SW 1271 (cell line): ENCODE measurements around the gene ZFP69B.
"Not testable (repeated sequence)": the region's sequence is repeated elsewhere in the genome, so short reads cannot be mapped to it uniquely, and the experiment has no call there.

Experiments used
- DNase-seq, 2 experiments: peaks; one replicate each; lab custom pipeline; 2025; lab: John Stamatoyannopoulos, UW

The ZFP69B gene

DNA sequence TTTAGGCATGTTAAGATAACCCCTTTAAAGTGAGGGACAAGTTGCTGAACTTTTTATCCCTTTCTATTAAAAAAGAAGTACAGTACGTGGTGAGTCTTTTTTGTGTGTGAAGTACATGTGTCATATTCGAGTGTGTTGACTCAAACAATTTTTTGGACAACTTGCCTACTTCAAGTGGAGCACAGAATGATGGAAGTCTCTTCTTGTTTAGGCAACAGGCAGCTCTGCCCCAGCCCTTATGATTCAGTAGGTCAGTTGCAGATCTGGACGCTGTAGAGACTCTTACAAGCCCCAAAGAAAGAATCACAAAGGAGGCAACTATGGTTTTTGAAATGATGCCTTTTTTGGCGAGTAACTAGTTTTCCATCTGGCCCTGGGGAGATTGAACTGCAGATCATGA is 14.4 kb upstream of the ZFP69B start:
- DNase-seq, result no peak

DNA sequence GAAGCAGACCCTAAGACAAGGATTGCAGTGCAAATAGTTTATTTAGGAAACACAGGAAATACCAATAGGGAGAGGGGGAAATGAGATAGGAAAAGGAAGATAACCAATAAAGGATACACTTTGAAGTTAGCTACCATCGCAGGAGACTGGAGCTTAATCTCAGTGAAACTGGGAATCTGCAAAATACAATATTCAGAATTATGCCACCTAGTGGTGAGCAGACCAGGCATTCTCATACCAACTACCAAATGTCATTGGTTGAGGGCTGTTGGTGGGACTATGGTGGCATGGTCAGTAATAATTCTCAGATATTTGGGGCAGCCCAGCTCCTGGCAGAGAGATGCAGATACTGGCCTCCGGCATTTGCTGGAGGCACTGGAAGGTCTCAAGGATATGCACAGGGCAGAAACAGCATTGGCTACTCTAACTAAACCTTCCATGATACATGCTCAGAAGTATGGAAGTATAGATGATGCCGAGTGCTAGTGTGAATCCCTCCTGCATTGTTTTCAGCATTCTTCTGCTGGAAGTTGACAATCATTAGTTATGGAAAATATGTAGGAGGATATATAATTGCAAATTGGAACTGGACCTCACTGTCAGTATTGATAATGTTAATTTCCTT is 11.8 kb upstream of the ZFP69B start:
- peak in 1 of 2 experiments; percentile 17 for DNase-seq

DNA sequence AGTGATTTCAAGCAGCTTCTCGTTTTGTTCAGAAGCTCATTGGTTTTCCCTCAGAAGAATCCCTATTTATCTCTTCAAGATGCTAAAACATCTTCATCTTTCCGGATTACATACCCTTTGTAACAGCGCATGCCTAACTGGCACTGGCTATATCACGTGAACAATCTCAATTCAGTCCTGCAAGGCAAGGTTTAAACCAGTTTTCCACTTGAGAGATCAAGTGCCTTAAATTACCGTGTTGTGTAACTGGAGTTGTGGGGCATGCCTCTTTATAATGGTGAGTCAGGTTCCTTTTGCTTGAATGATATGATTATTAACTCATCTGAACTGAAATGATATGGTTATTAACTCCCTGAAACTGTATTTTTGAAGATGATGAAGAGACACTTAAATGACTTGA is 11.0 kb upstream of the ZFP69B start:
- no peak for DNase-seq

- peak in 1 of 2 experiments; percentile 59 for DNase-seq
These were observed 390 bp downstream of the ZFP69B start for GRCh38 chr1:40450495-40451237.

DNA sequence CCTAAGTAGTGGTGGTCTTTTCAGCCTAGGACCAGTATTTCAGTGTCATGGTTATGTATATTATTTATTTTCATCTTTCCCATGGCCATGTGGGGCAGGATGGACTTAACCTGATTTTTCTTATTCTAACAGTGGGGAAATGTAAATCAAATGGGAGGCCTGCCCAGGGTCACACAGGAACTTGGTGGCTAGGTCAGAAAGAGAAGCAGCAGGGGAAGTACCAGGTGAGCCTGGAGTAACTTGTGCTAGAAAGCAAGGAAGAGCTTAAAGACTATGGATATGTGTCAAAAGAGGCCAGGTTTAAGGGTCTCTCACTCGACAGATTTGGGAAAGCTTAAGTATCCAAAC is 936 bp downstream of the ZFP69B start:
- DNase-seq, result no peak

DNA sequence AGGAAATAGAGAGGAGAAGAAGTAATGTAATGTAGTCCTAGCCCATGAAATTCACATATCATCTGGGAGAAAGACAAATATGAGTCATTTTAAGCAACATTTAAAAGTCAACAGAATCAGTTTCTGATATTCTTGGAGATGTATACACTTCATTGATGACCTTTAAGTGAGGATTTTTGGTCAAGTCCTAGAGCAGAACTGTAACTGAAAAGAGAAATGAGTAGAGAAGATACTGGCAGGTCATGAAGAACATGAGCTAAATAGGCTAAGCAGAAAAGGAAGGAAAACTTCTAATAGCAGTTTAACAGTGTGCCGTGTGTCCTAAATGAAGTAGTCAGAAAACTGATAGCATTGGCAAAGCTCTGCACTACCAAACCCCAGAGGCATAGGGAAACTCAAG is 4.6 kb downstream of the ZFP69B start:
- no peak for DNase-seq

DNA sequence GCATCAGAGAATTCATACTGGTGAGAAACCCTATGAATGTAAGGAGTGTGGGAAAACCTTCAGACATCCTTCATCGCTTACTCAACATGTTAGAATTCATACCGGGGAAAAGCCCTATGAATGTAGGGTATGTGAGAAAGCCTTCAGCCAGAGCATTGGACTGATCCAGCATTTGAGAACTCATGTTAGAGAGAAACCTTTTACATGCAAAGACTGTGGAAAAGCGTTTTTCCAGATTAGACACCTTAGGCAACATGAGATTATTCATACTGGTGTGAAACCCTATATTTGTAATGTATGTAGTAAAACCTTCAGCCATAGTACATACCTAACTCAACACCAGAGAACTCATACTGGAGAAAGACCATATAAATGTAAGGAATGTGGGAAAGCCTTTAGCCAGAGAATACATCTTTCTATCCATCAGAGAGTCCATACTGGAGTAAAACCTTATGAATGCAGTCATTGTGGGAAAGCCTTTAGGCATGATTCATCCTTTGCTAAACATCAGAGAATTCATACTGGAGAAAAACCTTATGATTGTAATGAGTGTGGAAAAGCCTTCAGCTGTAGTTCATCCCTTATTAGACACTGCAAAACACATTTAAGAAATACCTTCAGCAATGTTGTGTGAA is 12.8 kb downstream of the ZFP69B start:
- DNase-seq, result no peak

GRCh38 chr1:40469327-40469726 is 19.1 kb downstream of the ZFP69B start:
- no peak for DNase-seq

DNA sequence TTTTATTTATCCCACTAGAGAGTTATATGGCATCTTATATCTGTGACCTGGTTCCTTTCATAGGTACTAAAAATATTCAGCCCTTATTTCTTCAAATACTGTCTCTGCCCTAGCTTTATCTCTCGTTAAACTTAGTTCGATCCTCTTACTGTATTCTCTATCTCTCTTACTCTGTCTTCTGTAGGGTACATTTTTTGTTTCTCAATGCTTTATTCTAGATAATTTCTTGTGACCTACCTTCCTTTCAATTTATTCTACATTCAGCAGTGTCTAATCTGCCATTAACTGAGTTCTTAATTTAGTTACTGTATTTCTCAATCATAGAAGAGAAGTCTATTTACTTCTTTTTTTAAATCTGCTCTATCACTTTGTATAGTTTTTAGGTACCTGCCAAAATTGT is 25.0 kb downstream of the ZFP69B start:
- no peak for DNase-seq

- DNase-seq, result no peak
These were observed 26.8 kb downstream of the ZFP69B start, which contains the start of gene ZFP69 for GRCh38 chr1:40476924-40477677. TSS of gene ZFP69 (plus strand) at chr1:40477290. CDS start at chr1:40479362, 2,072 bp downstream.

DNA sequence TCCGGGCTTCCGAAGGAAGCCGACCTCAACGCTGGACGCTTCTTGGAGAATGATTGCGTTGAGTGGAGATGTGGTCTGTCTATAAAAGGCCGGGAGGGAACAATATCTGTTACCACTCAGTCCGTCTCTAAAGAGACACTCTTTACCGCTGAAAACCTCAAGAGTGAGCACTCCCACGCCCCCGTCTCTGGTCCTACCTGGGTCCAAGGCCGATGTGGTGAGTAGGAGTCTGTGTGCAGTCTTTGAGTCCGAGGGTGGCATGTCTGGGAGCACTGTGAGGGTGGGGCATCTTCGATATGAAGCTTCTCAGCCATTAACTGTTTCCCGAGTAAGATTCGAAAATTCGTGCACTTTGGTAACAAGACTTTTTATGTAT is 27.4 kb downstream of the ZFP69B start:
- DNase-seq, result no peak

DNA sequence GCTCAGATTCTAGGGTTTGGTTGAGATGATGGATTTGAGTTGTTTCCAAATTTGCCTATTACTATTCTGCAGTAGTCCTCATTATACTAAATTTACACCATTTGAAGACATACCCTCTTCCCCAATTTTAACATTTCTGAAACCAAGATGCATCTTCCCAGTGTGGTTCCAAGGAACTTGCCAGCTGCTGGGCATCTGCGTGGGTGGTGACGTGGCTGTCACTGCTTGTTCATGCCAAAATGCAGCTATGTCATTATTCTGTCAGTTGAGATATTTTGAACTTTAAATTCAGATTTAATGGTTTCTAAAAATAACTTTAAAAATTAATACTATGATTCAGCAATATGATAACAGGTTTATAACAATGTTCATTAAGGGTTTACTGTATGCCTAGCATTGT is 28.0 kb downstream of the ZFP69B start:
- DNase-seq, result no peak

GRCh38 chr1:40479156-40479555 is 28.9 kb downstream of the ZFP69B start:
- DNase-seq, result no peak

- DNase-seq, result no peak
These were observed 45.1 kb downstream of the ZFP69B start for GRCh38 chr1:40495315-40495903.

DNA sequence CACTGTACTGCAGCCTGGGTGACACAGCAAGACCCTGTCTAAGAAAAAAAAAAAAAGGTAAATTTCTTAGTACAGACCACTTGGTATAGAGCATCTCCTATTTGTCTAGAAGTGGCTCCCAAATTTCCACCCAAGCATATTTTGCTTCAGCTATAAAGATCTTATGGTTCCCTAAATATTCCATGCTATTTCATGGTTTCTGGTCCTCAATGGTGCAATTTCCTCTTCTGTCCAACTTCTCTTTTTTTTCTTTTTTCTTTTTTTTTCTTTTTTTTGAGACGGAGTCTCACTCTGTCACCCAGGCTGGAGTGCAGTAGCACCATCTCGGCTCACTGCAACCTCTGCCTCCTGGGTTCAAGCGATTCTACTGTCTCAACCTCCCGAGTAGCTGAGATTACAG is 52.4 kb downstream of the ZFP69B start:
- DNase-seq, result not testable (repeated sequence)

GRCh38 chr1:40507973-40508372 is 57.7 kb downstream of the ZFP69B start:
- DNase-seq, result no peak

DNA sequence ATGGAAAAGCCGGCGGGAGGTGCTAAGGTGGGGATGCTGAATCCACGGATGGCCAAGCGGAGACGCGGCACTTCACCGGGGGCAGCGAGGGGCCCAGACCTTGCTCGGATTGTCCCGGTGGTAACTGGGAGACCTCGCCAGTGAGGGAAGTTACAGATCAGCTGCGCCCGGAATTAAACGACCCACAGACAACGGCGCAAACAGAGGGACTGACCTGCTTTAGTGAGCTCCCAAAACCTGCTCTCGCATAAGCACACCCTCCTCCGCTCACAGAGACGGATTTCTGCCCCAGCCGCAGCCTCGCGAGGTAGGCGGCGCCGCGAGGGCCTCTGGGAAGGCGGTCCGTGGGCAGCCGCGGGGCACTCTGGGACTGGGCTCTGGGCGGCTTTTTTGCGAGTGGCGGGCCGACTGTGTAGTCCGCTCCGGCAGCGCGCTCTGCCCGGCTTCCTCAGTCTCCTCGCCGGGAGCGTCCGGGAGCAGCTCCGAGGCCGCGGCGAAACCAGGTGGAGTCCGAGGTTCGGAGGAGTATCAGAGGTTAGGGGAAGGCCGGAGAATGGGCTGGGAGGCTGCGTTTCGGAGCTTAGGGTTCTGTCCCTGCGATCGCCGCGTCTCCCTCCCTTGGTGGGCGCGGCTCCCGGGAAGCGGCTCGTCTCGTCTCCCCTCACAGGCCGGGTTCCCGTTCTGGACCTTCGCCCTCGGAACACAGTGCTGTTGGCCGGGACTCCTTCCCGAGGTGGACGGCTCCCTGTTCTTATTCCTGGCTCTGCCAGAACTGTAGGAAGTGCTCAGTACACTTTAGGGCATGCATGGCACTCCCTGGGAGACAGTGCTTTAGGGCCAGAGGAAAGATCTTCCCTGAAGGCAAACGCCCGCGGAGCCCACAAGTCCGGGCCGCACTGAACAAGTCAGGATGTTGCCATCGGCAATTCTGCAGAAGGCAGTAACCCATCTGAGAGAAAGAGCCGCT is 58.4 kb downstream of the ZFP69B start, which contains the start of gene EXO5:
Gene EXO5 (plus strand): TSS at position 393 of the 967 bp plus-strand sequence. CDS start 5,778 bp downstream, outside the sequence.
- DNase-seq, result peak; percentile 56 to 73
